K562 (cell line): ENCODE measurements around the gene USF2. TPM values are rescaled to one million over a fixed set of nuclear protein-coding genes. Genes with fewer than 3 reads are reported as not detected.

Experiments used
- ATAC-seq: fragments of 200-7000 bp; cut with Tn5 transposase; 3 replicates; pipeline ENCODE4 v1.9.1; 2020; ENCODE audit warnings: moderate library complexity
- BruUV-seq: library from RNA; stranded (reverse); fragments of 400-500 nt; replicated peaks from 2 replicates; lab custom pipeline; 2021; lab: Mats Ljungman, UMichigan
- CTCF ChIA-PET: fragments of 300-600 bp; formaldehyde crosslinking; extraction: SDS; loops from one replicate; lab custom pipeline; 2021; ENCODE audit warnings: low intra/inter-chr PET ratio; lab: Yijun Ruan, JAX
- POLR2A ChIA-PET: fragments of 300-600, 350-650 bp; sonication (Branson Sonifier 250); formaldehyde crosslinking; extraction: SDS; loops from one replicate; lab custom pipeline; 2021; ENCODE audit warnings: antibody characterized with exemption, inconsistent platforms; lab: Yijun Ruan, JAX
- DNase-seq, 4 experiments: peaks; one replicate each; pipeline versions ENCODE4 v3.0.0 to v3.0.0-alpha.2; 2011 to 2018; ENCODE audit warnings: low spot score in 3 of 4, mixed read lengths in 3 of 4; ENCODE audit errors: extremely low read depth in 1 of 4
- FAIRE-seq: peaks from 2 replicates; lab custom pipeline; 2011; peaks lifted over from hg19 to GRCh38; lab: Jason Lieb, UNC
- H2AFZ ChIP-seq: 2 replicates; pipeline ENCODE4 v1.6.0; 2011; ENCODE audit warnings: low read depth, low read length, control low read depth, inconsistent platforms
- H3K27ac ChIP-seq: fragments of 200-600 bp; 3 replicates; pipeline ENCODE4 v1.8.0; 2011; ENCODE audit warnings: low read depth, mild to moderate bottlenecking, control low read depth, inconsistent platforms, low read length, moderate library complexity, mixed read lengths; ENCODE audit errors: extremely low read depth
- H3K27me3 ChIP-seq, 2 experiments: fragments of 300-600 bp in 1 of 2; 2 replicates in 1 of 2; 3 replicates in 1 of 2; pipeline versions ENCODE4 v1.6.0 to v1.8.0; 2011; ENCODE audit warnings: inconsistent platforms in 2 of 2, low read length in 2 of 2, mild to moderate bottlenecking in 1 of 2, mixed read lengths in 1 of 2, moderate library complexity in 1 of 2; ENCODE audit not compliant: control insufficient read depth in 2 of 2, insufficient read depth in 2 of 2
- H3K36me3 ChIP-seq: fragments of 300-600 bp; 3 replicates; pipeline ENCODE4 v1.8.0; 2011; ENCODE audit warnings: mild to moderate bottlenecking, low read length, inconsistent platforms; ENCODE audit not compliant: control insufficient read depth, insufficient read depth
- H3K4me1 ChIP-seq, 2 experiments: fragments of 200-600 bp in 1 of 2; replicated peaks in 1 of 2; 2 replicates in 1 of 2; 3 replicates in 1 of 2; pipeline versions ENCODE4 v1.5.1 to v1.8.0; 2011; ENCODE audit warnings: inconsistent platforms in 2 of 2, low read length in 2 of 2, mild to moderate bottlenecking in 1 of 2, mixed read lengths in 1 of 2, moderate library complexity in 1 of 2; ENCODE audit not compliant: control insufficient read depth in 2 of 2, insufficient read depth in 2 of 2
- H3K4me2 ChIP-seq: 2 replicates; pipeline ENCODE4 v1.6.1; 2011; ENCODE audit warnings: low read length, control low read depth, inconsistent platforms, mixed read lengths; ENCODE audit not compliant: insufficient read depth
- H3K4me3 ChIP-seq: fragments of 200-600 bp; sonication (generic), shearing (Covaris generic); 2 replicates; pipeline ENCODE4 v1.5.1; 2016; ENCODE audit warnings: control low read depth, inconsistent platforms
- H3K79me2 ChIP-seq: fragments of 200-600 bp; 3 replicates; pipeline ENCODE4 v1.8.0; 2011; ENCODE audit warnings: low read length, inconsistent platforms; ENCODE audit not compliant: control insufficient read depth, insufficient read depth
- H3K9ac ChIP-seq, 2 experiments: 2 replicates each; pipeline versions ENCODE4 v1.6.0 to v1.6.1; 2011; ENCODE audit warnings: low read depth in 2 of 2, low read length in 2 of 2, control low read depth in 1 of 2, inconsistent platforms in 1 of 2, mild to moderate bottlenecking in 1 of 2, mixed read lengths in 1 of 2; ENCODE audit not compliant: insufficient read depth in 1 of 2
- H3K9me1 ChIP-seq: one replicate; pipeline ENCODE4 v1.6.0; 2011; ENCODE audit warnings: inconsistent platforms, mild to moderate bottlenecking, low read length, moderate library complexity; ENCODE audit not compliant: control insufficient read depth, insufficient read depth
- H3K9me3 ChIP-seq: replicated peaks from 2 replicates; pipeline ENCODE4 v1.5.1; 2011; ENCODE audit warnings: low read depth, low read length, inconsistent platforms; ENCODE audit not compliant: control insufficient read depth, insufficient read depth
- H4K20me1 ChIP-seq: replicated peaks from 2 replicates; pipeline ENCODE4 v1.6.1; 2011; ENCODE audit warnings: low read length, inconsistent platforms, mixed read lengths; ENCODE audit not compliant: control insufficient read depth, insufficient read depth
- GABPA ChIP-seq: fragments of 200-800 bp; sonication (Bioruptor generic); conservative IDR thresholded peaks from 2 replicates; pipeline ENCODE4 v1.6.1; 2016; ENCODE audit warnings: low read depth, missing genetic modification characterization, missing compliant biosample characterization
- GTF2E2 ChIP-seq: fragments of 200-800 bp; sonication (Bioruptor generic); IDR thresholded peaks from 2 replicates; pipeline ENCODE4 v1.6.1; 2016; ENCODE audit warnings: missing genetic modification characterization, missing compliant biosample characterization
- HDGF ChIP-seq: fragments of 450-650 bp; IDR thresholded peaks from 2 replicates; pipeline ENCODE4 v1.6.1; 2016
- HNRNPL ChIP-seq: fragments of 200-400 bp; formaldehyde crosslinking; IDR thresholded peaks from 2 replicates; pipeline ENCODE4 v1.6.1; 2017; ENCODE audit warnings: low read depth, mild to moderate bottlenecking, low read length
- HNRNPUL1 ChIP-seq: fragments of 200-400 bp; formaldehyde crosslinking; IDR thresholded peaks from 2 replicates; pipeline ENCODE4 v1.6.1; 2017; ENCODE audit warnings: low read length
- MEF2A ChIP-seq: IDR thresholded peaks from 2 replicates; pipeline ENCODE4 v1.6.1; 2011; ENCODE audit warnings: low read depth, mild to moderate bottlenecking, low read length, moderate library complexity; ENCODE audit not compliant: control insufficient read depth
- NR2C2 ChIP-seq, 2 experiments: fragments of 200-800 bp in 1 of 2; sonication (Bioruptor generic) in 1 of 2; sonication (generic) in 1 of 2; formaldehyde crosslinking in 1 of 2; IDR thresholded peaks; 2 replicates each; pipeline versions ENCODE4 v1.6.1 to v1.8.0; 2016 to 2022; ENCODE audit warnings: mild to moderate bottlenecking in 1 of 2, missing compliant biosample characterization in 1 of 2, missing genetic modification characterization in 1 of 2, missing genetic modification reagents in 1 of 2
- NRF1 ChIP-seq, 2 experiments: fragments of 450-650 bp; IDR thresholded peaks in 1 of 2; conservative IDR thresholded peaks in 1 of 2; 2 replicates each; pipeline ENCODE4 v1.6.1; 2014; ENCODE audit warnings: mild to moderate bottlenecking in 2 of 2
- NUFIP1 ChIP-seq: fragments of 450-650 bp; IDR thresholded peaks from 2 replicates; pipeline ENCODE4 v1.6.1; 2018; ENCODE audit not compliant: partially characterized antibody
- RFX1 ChIP-seq: fragments of 450-650 bp; IDR thresholded peaks from 2 replicates; pipeline ENCODE4 v1.6.1; 2016; ENCODE audit warnings: mild to moderate bottlenecking, moderate library complexity
- RFX5 ChIP-seq: IDR thresholded peaks from 2 replicates; pipeline ENCODE4 v1.6.1; 2011; ENCODE audit warnings: low read depth, mild to moderate bottlenecking, improper control_type of control experiment, low read length
- SMAD3 ChIP-seq: fragments of 450-650 bp; formaldehyde crosslinking; conservative IDR thresholded peaks from 2 replicates; pipeline ENCODE4 v1.4.0; 2020; ENCODE audit warnings: mild to moderate bottlenecking
- ZNF121 ChIP-seq: sonication (generic); formaldehyde crosslinking; conservative IDR thresholded peaks from 2 replicates; pipeline ENCODE4 v1.8.0; 2022; ENCODE audit warnings: missing genetic modification reagents
- ZNF668 ChIP-seq: fragments of 250-450 bp; sonication (Bioruptor Pico); IDR thresholded peaks from 2 replicates; pipeline ENCODE4 v1.8.0; 2022; ENCODE audit warnings: mild to moderate bottlenecking, inconsistent platforms
- WGBS: fragments of 100-300 bp; shearing (Covaris generic); methylation state at CpG from one replicate; pipeline ENCODE4 v1.1.6; 2016; ENCODE audit warnings: low coverage, mixed read lengths; ENCODE audit not compliant: insufficient coverage; ENCODE audit errors: missing lambda C conversion rate; 5-methylcytosine and 5-hydroxymethylcytosine counted together
- in situ Hi-C: fragments of 300-500 bp; cut with MboI; formaldehyde crosslinking; loops from 4 replicates; pipeline ENCODE4 v1.15.0; 2018; ENCODE audit warnings: inconsistent platforms, mixed read lengths
- intact Hi-C: fragments of 100-400 bp; cut with micrococcal nuclease; formaldehyde crosslinking; loops from 2 replicates; pipeline ENCODE4 v1.14.2; 2022
- polyA plus RNA-seq, 8 experiments: library from polyadenylated mRNA; depleted of rRNA in 4 of 8; stranded (reverse) in 5 of 8; unstranded in 3 of 8; fragments of >200 nt; fragmentation: Nextera tagmentation in 2 of 8; fragmentation: Illumina TruSeq in 1 of 8; extraction: Ambion mirVana in 2 of 8; extraction: Trizol in 1 of 8; gene quantifications; 2 replicates each; pipeline versions ENCODE4 v1.2.1 to v1.2.3, GENCODE V29; 2011 to 2014; ENCODE audit warnings: inconsistent platforms in 1 of 8, missing spikeins in 1 of 8
- total RNA-seq, 7 experiments: library from RNA; depleted of rRNA in 6 of 7; stranded (reverse); fragments of >200 nt in 6 of 7; fragmentation: Illumina TruSeq in 2 of 7; extraction: Trizol in 2 of 7; gene quantifications; 2 replicates each; pipeline versions ENCODE4 v1.2.1 to v1.2.3, GENCODE V29; 2011 to 2021; ENCODE audit warnings: low replicate concordance in 1 of 7
- TF ChIP-seq, protein P1 (sequence below): IDR thresholded peaks from 3 replicates; pipeline ENCODE4 v1.6.1; 2011; ENCODE audit warnings: borderline replicate concordance, mild to moderate bottlenecking, moderate library complexity; ENCODE audit not compliant: insufficient read length; ENCODE audit errors: extremely low read depth
- TF ChIP-seq, protein P2 (sequence below): fragments of 250-450 bp; sonication (Bioruptor Pico); IDR thresholded peaks from 2 replicates; pipeline ENCODE4 v1.4.0; 2020; ENCODE audit warnings: mild to moderate bottlenecking, moderate library complexity

Gene USF2
- total and polyA plus RNA-seq, 9 of the 15 experiments (the other 6 are each of a cell fraction or from before 2014, with no cell fraction given) = 0.27 to 93.7 (median 58.4) TPM

- WGBS = 83% methylated on average over 2 of the region's 2 CpGs
- FAIRE-seq = no peak
- TF ChIP-seq HNRNPL (no peak), NR2C2 (CRISPR knock-in tag; IDR thresholded peaks at IDR 0.05) (no peak), NR2C2 (tag; IDR thresholded peaks at IDR 0.05) (no peak), NRF1 (conservative IDR thresholded peaks at IDR 0.05 in 1 of 2, IDR thresholded peaks at IDR 0.05 in 1 of 2) (no peak), HDGF (no peak), RFX5 (no peak), GABPA (no peak), NUFIP1 (no peak), GTF2E2 (tag) (no peak), SMAD3 (CRISPR knock-in tag) (no peak), RFX1 (no peak), ZNF668 (no peak), HNRNPUL1 (no peak), MEF2A (no peak), ZNF121 (CRISPR knock-in tag) (no peak)
- TF ChIP-seq, protein P1, sequence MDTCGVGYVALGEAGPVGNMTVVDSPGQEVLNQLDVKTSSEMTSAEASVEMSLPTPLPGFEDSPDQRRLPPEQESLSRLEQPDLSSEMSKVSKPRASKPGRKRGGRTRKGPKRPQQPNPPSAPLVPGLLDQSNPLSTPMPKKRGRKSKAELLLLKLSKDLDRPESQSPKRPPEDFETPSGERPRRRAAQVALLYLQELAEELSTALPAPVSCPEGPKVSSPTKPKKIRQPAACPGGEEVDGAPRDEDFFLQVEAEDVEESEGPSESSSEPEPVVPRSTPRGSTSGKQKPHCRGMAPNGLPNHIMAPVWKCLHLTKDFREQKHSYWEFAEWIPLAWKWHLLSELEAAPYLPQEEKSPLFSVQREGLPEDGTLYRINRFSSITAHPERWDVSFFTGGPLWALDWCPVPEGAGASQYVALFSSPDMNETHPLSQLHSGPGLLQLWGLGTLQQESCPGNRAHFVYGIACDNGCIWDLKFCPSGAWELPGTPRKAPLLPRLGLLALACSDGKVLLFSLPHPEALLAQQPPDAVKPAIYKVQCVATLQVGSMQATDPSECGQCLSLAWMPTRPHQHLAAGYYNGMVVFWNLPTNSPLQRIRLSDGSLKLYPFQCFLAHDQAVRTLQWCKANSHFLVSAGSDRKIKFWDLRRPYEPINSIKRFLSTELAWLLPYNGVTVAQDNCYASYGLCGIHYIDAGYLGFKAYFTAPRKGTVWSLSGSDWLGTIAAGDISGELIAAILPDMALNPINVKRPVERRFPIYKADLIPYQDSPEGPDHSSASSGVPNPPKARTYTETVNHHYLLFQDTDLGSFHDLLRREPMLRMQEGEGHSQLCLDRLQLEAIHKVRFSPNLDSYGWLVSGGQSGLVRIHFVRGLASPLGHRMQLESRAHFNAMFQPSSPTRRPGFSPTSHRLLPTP = no peak
- TF ChIP-seq, protein P2, sequence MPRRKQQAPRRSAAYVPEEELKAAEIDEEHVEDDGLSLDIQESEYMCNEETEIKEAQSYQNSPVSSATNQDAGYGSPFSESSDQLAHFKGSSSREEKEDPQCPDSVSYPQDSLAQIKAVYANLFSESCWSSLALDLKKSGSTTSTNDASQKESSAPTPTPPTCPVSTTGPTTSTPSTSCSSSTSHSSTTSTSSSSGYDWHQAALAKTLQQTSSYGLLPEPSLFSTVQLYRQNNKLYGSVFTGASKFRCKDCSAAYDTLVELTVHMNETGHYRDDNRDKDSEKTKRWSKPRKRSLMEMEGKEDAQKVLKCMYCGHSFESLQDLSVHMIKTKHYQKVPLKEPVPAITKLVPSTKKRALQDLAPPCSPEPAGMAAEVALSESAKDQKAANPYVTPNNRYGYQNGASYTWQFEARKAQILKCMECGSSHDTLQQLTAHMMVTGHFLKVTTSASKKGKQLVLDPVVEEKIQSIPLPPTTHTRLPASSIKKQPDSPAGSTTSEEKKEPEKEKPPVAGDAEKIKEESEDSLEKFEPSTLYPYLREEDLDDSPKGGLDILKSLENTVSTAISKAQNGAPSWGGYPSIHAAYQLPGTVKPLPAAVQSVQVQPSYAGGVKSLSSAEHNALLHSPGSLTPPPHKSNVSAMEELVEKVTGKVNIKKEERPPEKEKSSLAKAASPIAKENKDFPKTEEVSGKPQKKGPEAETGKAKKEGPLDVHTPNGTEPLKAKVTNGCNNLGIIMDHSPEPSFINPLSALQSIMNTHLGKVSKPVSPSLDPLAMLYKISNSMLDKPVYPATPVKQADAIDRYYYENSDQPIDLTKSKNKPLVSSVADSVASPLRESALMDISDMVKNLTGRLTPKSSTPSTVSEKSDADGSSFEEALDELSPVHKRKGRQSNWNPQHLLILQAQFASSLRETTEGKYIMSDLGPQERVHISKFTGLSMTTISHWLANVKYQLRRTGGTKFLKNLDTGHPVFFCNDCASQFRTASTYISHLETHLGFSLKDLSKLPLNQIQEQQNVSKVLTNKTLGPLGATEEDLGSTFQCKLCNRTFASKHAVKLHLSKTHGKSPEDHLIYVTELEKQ = no peak
- H3K27me3 ChIP-seq = no peaks in the 10 kb centered on the region
- peaks cover 44% of the 10 kb centered on the region for H3K79me2 ChIP-seq
- H3K4me1 ChIP-seq = peaks cover 17 to 30% of the 10 kb centered on the region in 2 experiments; a peak in 4 of 5 replicates
- ChIA-PET POLR2A (interaction anchor here (0.6 to 2.5 kb wide), 4 partner anchors 12 to 244 kb away, joined by 3 to 9 read pairs (median 4); no protein-coding TSS in a partner anchor), CTCF (no interaction called here)
- no peaks in the 10 kb centered on the region; the same call in 1 of the 2 replicates for H4K20me1 ChIP-seq
- H3K27ac ChIP-seq = no peak overlapping the region
- H3K4me3 ChIP-seq = no peak overlapping the region
- no peak overlapping the region for H2AFZ ChIP-seq
- intact Hi-C loops = no loop called here
- in situ Hi-C loops = no loop called here
- no peak for DNase-seq
- no peak overlapping the region for H3K9ac ChIP-seq
- no peak for ATAC-seq
- peaks cover 56% of the 10 kb centered on the region; the same call in 2 of the 3 replicates for H3K36me3 ChIP-seq
- H3K9me3 ChIP-seq = 0 out of 2 replicates have a peak, but pooled peaks cover 4% of the 10 kb centered on the region
- no TSS peak for BruUV-seq
- H3K4me2 ChIP-seq = no peak overlapping the region
- no peaks in the 10 kb centered on the region for H3K9me1 ChIP-seq
Observed at GRCh38 chr19:35251456-35251855, 17.3 kb upstream of the USF2 start.
